Myocyte (in vitro differentiated cells): ENCODE data around the gene SPATA16. TPM values are rescaled to one million over a fixed set of nuclear protein-coding genes. Genes with fewer than 3 reads are reported as not detected.
A peak's percentile ranks its signal among the peaks of the same experiment; 100 is the strongest.
"Not testable (repeated sequence)": the region's sequence is repeated elsewhere in the genome, so short reads cannot be mapped to it uniquely, and the experiment has no call there.

Experiments
- DNase-seq: peaks from one replicate; pipeline ENCODE4 v3.0.0-alpha.2; 2012; ENCODE audit warnings: low read depth
- total RNA-seq: library from RNA; depleted of rRNA; stranded (reverse); fragments of >200 nt; gene quantifications from 2 replicates; pipeline ENCODE4 v1.2.3, GENCODE V29; 2014

The SPATA16 gene
- total RNA-seq, 1 donor from 2014 or later = not detected

DNA sequence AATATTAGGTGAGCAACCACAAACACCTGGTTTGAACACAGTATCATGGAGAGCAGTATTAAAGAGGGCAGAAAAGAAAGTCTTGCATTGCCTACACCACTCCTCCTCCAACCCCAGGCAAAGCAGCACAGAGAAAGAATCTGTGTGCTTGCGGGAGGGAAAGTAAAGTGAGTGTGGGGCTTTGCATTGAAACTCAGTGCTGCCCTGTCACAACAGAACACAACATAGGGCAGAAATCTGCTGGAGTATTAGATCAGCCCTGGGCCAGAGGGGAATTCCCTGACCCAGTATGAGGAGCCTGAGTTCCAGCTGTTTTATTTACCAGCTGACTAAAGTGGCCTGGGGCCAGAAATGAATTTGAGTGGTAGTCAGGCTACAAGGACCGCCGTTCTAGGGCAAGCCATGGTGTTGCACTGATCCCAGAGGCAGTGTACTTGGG lies 75.5 kb downstream of the SPATA16 start:
- peak; percentile 53 for DNase-seq

GRCh38 chr3:173064631-173065030 lies 76.4 kb downstream of the SPATA16 start:
- DNase-seq = no peak

- DNase-seq = no peak
Observed at GRCh38 chr3:173058229-173058628, 82.8 kb downstream of the SPATA16 start.

GRCh38 chr3:173055228-173055933 lies 85.7 kb downstream of the SPATA16 start:
- DNase-seq = no peak

DNA sequence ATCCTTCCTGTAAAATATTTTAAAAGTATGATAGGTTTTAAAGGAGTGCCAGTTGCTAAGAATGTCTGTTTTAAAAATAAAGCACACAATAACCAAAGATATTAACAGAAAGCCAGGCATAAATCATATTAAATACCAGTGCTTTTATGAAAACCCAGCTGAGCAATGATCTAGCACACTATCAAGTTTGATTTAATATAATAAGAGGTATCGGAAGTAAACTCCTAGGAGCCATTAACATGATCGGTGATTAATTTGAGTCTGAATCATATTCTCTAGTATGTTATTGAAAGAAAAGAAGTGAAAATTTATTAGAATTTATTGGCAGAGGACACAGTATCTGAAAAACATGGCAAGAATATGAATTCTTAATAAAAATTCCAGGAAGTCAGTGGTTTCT lies 91.7 kb downstream of the SPATA16 start:
- no peak for DNase-seq

DNA sequence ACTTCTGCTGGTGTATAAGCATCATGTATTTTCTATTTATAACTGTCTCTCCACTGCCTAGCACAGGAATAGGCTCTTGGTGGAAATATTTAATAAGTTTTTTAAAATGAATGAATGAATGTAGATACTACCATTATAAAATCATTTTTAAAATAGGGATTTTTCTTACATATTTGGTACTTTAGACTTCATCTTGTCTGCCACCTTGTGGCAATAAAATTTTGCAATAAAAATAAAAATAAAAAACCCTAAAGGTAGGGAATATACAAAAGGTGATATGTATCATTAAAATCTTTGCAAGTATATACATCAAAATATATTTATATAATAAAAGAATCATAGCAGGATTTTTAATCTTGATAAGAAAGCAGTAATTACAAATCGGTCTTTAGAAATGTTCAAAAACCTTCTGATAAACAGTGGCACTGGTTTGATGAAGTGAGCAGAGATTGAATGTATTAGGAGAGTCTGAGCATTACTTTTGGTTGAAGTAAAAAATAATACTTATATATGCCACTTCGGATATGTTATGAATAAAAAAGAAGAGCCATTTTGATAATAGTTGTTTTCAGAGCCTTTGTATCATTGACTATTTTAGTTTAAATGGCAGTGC lies 95.2 kb downstream of the SPATA16 start:
- DNase-seq = peak; percentile 10

DNA sequence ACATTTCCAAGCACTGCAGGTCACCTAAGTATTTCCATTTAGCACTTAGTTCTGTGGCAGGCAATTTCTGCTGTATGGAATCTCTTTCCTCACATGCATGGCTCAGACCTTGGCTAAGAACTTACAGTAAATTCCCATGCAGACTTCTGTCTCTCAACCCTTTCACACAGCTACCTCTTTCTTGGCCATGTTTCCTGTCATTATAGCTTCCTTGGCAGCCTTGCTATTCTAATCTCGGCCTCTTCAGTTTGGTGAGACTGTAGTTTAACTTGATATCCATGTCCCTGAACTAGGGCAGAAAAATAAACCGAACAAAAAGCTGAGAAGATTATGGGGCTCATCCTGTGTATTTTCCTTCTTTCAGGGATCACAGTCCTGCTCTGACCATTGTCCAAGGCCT lies 96.0 kb downstream of the SPATA16 start:
- DNase-seq = no peak

- no peak for DNase-seq
Observed at GRCh38 chr3:173043757-173044156, 97.3 kb downstream of the SPATA16 start.

DNA sequence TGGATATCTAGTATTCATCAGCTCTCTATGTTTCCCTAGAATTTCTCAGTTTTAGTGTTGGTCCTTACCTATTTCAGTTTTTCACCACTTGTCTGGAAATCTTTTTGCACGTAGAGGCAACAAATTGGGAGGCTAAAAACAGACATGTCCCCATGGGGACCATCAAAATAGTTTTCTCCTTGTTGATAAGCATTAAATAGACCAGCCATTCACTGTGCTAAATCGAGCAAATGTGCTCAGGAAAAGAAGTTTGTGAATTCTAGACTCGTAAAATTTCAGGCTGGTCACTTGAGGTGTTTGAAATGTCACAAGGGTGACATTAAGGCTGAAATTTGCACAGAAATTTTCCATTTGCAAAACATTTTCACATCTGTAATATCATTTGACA lies 102.6 kb downstream of the SPATA16 start:
- no peak for DNase-seq

DNA sequence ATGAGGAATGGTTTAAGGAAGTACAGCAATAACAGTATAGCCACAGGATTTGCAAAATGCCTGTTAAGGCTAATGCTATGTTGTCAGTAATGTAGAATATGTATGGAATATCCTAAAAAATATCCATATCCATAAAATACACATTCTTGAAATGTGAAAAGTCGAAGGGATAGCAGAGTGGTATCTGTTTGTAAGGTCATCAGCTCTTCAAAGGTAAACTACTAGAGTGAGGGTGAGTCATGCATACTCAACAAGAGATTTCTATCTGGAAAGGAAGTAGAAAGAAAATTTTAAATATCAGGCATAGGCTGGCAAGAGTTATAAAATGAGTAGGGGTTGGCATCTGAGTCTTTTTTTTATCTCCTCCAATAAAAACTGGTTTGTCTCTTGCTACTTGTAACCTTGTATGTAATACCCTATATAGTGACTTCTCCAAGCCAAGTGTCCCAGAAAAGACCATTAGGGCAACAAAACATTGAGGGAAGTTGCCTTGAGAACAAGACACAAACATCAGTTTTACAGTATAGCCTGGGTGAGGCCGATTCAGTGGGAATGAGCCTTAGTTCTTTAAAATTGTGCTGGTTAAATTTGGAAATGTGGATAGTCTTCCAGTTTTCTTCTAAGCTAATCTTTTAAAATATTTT lies 103.1 kb downstream of the SPATA16 start:
- DNase-seq = no peak

DNA sequence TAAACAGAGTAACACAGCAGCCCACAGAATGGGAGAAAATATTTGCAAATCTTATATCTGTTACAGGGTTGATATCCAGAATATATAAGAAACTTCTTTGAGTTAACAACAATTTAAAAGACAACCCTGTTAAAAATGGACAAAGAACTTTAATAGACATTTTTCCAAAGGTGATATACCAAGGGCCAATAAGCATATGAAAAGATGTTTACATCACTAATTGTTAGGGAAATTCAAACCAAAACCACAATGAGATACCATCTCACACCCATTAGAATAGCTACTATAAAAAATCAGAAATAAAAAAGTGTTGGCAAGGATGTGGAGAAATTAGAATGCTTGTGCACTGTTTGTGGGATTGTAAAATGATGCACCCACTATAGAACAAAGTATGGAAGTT lies 110.8 kb downstream of the SPATA16 start:
- DNase-seq = no peak

- no peak for DNase-seq
Observed at GRCh38 chr3:173028351-173028750, 112.7 kb downstream of the SPATA16 start.

- DNase-seq = no peak
Observed at GRCh38 chr3:173027429-173027828, 113.6 kb downstream of the SPATA16 start.

DNA sequence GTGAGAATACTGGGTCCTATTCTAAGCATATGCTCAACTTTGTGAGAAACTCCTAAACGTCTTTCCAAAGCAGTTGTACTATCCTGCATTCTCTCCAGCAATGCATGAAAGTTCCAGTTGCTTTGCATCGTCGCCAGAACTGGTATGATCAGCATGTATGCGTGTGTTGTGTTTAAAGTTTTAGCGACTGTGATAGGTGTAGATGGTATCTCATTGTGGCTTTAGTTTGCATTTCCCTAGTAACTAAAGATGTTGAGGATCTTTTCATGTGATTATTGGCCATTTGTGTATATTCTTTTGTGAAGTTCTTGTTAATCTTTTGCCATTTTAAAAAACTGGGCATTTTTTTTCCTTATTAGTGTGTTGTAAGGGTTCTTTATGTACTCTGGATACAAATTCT lies 115.1 kb downstream of the SPATA16 start:
- DNase-seq = no peak

DNA sequence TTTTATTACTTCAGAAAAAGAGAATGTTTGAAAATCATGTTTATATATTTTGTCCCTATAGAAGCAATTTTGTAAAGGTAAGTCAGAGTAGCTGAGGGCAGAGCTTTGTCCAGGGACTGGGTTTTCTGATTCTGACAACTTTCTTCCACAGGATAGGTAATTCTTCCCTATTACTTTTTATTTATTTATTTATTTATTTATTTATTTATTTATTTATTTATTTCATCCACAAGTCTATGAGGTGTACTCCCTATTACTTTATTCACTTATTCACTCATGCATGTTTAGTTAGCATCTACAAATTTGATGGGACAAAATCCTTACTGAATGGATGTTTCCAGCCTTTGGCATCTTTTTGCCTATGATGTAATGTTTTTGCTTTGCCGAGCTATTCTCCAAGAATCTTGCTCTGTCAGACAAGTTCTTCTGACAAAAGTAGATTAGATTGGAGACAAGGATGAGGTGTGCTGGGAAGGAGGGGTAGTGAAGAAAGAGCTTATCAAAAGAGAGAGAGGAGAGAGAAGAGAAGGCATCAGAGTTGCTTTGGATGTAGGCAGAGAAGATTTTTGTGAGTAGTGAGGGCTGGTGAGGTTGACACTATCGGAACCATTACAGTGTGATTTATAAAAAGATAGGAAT lies 119.4 kb downstream of the SPATA16 start:
- DNase-seq = no peak

- DNase-seq = not testable (repeated sequence)
Observed at GRCh38 chr3:173020128-173020527, 120.9 kb downstream of the SPATA16 start.

GRCh38 chr3:173019378-173019777 lies 121.7 kb downstream of the SPATA16 start:
- no peak for DNase-seq

DNA sequence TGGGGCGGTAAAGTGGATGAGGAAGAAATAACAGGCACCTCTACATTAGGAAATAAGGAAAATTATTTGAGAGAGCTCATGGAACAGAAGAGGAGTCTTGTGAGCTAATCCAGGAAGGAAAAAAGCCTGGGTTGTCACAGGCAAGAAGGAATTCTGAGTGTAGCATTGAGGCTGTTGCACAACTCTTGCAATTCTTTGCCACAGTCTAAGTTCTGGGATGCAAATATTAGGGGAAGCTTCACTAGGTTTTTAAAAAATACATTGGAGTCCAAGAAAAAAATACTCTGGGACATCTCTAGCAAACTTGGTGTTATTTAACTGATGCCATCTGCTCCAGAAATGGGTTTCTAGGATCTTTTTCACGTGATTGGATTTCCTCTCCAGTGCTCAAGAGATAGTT lies 122.3 kb downstream of the SPATA16 start:
- no peak for DNase-seq

GRCh38 chr3:173013219-173013832 lies 127.7 kb downstream of the SPATA16 start:
- DNase-seq = no peak

DNA sequence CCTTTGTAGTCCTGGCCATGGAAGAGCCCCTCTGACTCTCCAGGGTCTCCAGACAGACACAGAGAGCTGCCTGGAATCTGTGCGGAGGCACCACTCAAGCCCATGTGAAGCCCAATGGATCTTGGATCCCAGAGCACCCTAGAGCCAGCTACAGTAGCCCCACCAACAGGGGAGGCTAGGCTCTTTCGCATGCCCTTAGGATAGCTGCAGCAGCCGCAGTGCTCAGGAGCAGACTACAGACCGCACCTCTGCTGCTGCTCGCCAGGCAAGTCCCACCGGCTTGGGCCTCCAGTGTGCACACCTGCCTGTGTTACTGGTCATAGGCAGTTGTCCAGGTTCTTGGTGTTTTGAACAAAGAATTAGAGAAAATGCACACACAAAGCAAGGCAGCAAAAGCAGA lies 131.6 kb downstream of the SPATA16 start:
- no peak for DNase-seq

DNA sequence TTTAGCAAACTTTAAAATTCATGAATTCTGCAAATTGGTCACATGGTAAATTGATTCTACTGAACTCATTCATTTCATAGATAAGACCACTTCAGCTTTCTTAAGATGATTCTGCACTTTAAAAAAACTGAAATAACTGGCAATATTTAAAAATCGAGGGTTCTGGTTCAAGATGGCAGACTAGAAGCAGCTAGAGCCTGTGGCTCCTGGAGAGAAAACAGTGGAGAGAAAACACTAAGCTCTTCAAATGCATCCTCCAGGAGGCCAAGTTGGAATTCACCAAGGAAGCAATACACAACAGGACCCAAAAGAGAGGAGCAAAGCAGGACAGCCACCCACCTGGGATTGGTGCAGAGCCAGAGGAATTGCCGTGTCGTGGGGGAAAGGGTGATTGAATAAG lies 132.1 kb downstream of the SPATA16 start:
- DNase-seq = no peak
